GM04503 (cell line): ENCODE results near the gene PRKAG1.

Source experiments
- DNase-seq: peaks from one replicate; pipeline ENCODE4 v3.0.0-alpha.2; 2012; ENCODE audit warnings: low read depth

Gene PRKAG1

DNA sequence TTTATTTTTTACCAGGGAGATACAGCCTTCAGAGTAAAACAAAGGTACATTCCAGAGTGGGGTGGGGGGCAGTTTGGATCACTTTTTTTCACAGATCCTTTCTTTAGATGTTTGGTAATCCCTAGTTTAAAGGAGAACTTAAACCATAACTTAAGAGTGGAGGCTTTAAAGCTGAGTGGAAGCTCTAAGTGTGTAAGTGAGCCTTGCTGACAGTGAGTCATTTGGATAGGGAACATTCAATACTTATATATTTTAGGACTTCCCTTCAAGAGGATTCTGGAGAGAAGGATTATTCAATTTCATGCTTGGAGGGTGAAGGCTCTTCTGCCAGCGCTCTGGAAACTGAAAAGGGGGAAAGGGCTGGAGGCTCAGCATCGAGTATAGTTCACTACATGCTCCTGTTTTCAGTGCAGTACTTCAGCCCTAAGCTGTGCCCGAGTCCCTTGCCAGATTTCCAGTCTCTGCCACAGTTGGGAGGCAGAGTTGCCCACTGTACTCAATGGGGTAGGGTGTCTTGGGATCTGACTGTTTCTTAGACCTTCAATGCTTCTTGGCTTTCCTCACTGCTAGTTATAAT lies 8.4 kb downstream of the PRKAG1 start:
- no peak for DNase-seq

GRCh38 chr12:49008943-49009342 lies 9.6 kb downstream of the PRKAG1 start:
- DNase-seq = no peak

DNA sequence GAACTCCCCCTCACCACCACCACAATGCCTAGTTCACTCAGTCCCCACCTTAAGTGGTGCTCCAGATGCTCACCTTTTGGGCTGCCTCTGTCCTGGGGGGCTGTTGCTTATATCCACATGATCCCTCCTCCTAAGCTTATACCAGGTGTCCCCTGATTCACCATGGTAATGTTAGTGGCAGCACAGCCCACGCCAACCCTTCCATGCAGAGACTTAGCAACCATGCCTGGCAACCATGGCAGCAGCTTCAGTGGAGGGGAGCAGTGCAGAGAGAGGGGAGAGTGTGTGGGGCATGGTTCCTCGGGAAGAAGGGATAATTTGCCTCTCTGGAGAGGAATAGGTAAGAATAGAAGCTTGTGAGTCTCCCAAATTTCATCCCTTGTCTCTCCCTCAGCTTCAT lies 18.2 kb downstream of the PRKAG1 start:
- DNase-seq = no peak

- DNase-seq = no peak
Measured at GRCh38 chr12:48999371-49000131, 19.0 kb downstream of the PRKAG1 start, which contains the start of gene DDN. TSS of gene DDN (minus strand) at chr12:48999375. CDS start at chr12:48999287, 88 bp downstream.

DNA sequence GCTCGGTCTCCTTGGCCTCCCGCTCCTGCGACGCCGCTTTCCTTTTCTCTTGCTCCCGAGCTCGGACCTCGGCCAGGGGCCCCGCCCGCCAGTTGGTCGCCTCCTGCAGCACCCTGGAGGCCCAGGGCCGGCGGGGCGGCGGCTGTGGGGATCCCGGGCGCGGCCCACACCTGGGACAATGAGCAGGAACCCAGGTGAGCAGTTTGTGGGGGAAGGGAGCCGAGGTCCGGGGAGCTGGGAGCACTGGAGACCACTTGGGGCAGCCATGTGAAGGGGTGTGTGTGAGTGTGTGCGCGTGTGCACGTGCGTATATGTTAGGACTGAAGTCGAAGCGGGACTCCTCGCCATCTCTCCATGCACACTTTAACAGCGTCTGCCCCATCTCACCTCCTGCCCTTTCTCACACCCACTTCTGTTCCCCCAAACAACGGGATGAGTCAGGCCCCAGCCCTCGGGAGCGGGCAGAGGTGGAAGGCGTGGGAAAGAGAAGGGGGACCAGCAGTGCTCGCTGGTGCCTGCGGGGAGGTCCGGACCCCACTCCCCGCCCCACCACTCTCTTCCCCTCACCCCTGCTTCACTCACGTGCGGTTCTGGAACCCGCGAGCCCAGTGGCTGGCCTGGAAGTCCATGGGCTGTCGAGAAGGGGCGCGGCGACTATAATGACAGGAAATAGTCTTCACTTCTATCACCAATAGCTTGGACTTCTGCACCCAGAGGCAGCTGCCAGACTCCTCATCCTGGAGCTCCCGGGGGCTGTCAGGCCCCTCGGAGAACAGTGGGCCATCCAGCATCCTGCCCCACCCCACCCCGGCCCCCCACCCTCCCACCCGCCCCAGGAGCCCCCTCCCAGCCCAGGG lies 19.9 kb downstream of the PRKAG1 start:
- DNase-seq = no peak

DNA sequence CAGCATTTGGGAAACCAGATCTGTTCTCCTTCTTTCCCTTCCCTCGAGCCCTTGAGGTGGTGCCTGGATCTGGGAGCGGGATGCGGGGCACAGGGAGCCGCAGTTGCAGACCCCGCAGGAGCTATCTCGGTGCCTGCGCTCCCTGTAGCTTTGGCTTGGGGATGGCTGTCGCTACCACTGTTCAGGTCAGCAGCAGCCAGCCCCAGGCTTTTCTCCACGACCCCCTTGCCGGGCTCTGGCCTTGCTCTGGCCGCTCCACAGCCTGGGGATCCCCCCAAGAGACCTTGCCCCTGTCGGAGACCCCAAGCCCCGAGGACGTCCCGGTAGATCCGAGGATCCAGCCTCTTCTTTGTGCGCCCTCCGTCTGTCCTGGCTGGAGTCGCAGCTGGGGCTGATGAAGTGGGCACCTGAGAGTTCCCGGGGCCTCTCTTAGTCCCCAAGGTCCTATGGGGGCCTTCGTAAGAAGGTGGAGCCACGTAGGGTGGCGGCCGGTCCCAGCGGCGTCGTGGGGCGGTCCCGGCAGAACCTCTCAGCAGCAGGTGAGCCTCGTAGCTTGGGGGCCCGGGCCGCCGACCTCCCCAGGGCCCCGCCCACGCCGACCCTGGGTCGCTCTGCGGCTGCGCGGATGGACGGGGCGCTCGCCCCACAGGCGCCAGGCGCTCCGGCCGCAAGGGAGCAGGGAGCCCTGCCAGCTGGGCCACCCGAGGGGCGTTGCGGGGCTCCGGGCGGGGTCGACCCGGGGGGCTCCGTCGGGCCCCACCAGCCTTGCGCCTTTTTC lies 20.7 kb downstream of the PRKAG1 start:
- no peak for DNase-seq

DNA sequence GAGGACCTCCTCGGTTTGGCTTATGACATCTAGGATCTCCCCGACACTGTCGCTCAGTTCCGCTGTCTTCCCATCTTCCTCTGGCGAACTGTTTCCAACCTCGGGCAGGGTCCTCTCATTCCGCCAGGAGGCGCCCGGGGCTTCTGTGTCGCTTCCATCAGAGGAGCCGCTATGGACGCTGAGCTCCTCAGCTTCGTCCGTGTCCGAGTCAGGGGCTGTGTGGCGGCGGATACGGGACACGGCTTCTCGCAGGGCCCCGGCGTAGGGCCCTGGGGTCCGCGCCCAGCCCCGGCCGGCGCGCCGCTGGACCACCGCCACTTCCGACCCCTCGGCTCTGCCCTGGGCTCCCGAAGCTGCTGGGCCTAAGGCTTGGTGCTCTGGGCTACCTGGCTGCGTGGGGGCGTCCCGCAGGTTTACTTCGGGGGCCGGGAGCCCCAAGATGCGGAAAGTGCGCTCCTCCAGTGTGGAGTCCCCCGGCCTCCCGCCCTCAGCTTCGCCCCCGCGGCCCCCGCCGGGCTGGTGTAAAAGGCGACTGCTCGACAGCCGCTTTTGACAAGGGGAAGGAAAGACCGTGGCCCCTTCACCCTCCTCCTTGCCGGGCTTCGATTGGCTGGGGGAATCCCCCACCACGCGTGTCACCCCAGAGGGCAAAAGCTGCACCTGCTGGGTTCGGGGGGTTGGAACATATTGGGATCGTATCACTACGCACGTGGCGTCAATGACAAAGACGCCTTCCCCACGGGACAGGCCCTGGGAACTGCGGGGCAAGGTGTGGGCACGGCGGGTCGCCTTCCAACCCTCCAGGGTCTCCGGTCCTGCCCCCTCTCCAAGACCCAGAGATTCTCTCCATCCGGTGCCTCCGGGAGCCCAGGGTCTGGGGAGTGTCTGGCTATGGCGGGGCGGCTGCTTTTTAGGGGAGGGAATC lies 21.5 kb downstream of the PRKAG1 start:
- no peak for DNase-seq

DNA sequence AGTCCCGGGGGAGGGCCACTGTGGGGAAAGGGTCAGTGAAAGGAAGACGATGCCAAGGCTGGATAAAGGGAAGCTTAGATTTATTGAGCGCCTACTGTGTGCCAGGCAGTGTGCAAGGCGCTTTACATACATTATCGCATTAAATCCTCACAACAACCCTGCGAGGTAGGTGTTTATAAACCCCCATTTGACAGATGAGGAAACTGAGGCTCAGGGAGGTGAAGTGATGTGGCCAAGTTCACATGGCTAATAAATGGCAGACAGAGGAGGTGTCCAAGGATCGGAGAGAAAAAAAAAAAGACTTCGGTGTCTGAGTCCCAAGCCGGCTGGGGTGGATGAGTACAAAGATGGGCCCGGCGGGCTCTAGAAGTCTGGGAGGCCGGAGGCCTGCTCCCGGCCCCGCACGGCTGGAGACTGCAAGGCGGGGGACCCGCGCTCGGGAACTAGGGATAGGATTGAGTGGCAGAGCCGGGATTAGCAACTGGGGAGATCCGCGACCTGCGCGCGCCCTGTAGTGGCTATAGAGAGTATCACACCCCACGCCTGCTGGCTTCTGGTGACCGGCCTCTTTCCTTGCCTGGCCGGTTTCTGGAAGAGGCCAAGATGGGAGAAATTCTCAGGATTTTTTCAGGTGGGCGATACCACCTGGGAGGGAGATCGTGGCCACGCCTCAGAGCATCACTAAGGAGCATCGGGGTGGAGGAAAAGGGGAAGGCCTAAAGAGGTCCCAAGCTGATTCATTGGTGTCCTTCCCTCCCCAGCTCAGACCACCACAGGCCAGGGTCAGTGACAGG lies 23.3 kb downstream of the PRKAG1 start:
- no peak for DNase-seq

GRCh38 chr12:48994224-48995085 lies 24.1 kb downstream of the PRKAG1 start:
- no peak for DNase-seq

- DNase-seq = no peak
Measured at GRCh38 chr12:48993787-48994186, 24.8 kb downstream of the PRKAG1 start.

DNA sequence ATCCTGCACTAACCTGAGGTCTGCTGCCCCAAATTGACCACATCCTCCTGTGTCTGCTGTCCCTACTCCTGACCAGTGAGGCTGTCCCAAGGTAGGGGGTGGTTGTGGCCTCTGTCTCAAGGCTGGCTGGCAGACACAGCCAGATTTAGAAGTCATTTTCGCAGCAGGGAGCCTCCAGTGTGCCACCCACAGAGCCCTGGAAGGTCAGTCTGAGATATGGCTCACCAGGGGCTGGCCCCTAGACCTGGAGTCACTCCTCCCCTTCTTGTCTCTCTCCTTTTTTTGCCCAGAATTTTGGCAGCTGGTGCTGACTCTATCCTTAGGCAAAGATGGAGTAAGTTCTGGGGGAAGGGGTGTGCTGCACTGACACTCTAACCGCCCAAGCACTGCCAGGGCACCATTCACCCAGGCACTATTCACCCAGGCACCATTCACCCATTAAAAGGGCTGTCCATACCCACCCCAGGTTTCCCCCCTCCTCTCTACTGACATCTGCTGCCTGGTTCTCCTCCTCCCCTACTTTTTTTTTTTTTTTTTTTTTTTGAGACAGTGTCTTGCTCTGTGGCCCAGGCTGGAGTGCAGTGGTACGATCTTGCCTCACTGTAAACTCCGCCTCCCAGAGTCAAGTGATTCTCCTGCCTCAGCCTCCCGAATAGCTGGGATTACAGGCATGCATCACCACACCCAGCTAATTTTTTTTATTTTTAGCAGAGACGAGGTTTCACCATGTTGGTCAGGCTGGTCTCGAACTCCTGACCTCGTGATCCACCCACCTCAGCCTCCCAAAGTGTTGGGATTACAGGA lies 27.1 kb downstream of the PRKAG1 start:
- no peak for DNase-seq

GRCh38 chr12:48990552-48990951 lies 28.0 kb downstream of the PRKAG1 start:
- no peak for DNase-seq

DNA sequence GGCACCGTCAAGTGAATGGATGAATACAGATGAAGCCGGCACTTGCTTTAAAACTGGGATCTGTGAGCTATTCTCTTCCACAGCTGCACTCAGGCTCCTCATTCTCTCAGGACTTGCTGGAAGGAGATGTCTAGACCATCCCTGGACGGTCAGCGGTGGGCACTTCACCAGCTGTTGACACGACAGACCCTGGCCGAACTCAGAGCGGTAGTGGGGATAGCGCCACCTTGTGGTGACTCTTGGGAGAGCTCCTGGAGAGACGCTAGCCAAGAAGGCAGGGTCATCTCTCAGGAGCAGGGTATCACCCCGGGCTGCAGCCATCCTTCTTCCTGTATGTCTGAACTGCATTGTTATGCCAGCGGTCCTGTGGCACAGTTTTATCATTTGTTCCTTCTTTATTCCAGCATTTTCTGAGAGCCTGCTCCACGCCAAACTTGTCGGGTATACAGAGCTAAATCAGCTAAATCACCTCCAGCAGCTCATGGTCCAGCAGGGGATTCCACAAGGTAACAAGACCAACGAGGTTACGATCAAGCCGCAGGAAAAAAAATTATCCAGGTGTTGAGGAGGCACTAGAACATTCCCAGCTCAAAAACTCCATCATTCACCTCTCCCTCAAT lies 30.4 kb downstream of the PRKAG1 start:
- no peak for DNase-seq

DNA sequence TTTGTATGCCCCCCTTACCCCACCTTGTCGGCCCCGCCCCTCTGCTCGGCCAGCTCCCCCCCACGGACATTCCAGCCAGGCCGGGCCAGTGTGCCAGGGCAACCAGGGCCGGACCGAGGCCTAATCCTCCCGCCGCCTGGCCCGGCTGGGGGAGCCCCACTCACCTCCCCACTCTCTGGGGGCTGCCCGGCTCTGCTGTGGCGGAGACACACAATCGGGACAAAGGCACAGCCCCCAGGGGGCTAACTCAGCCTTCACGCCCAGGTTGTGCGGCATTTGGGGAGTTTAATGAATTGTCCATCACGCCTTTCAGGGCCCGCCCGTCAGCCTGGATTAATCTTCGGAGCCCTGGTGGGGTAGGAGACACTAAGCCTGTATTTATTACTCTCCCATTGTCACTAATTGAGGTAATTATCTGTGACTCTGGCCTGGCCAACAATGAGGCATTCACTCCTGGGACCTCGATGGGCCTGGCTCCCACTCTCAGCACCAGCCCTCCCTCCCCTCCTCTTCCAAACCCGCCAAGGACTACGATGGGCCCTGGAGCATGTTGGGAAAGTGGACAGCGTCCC lies 31.8 kb downstream of the PRKAG1 start:
- no peak for DNase-seq

DNA sequence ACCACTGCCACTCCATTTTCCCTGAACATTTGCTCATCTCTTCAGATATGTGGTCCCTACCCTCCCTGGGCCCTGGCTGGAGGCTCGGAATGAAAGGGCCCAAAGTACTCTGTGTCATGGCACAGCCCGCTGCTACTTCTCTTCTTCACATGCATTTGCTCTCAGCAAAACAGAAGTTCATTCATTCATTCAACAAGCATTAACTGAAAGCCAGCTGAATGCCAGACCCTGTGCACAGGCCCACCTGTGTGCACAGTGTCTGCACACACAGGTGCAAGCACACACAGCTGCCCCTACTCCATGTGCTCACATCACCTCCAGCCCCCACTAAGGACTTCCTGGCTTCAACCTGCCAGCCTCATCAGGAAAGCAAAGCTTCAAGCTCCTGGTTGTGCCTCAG lies 32.7 kb downstream of the PRKAG1 start:
- DNase-seq = no peak

- no peak for DNase-seq
Measured at GRCh38 chr12:48985475-48985897, 33.1 kb downstream of the PRKAG1 start.

- no peak for DNase-seq
Measured at GRCh38 chr12:48982397-48983080, 36.0 kb downstream of the PRKAG1 start.
